H4 (cell line): ENCODE measurements around the gene RASGRF2. TPM values are rescaled to one million over a fixed set of nuclear protein-coding genes. Genes with fewer than 3 reads are reported as not detected.

Experiments
- DNase-seq: peaks from one replicate; pipeline ENCODE4 v3.0.0-alpha.2; 2015; ENCODE audit warnings: low spot score
- total RNA-seq: library from RNA; depleted of rRNA; stranded (reverse); fragments of >200 nt; shearing (Covaris generic); gene quantifications from 2 replicates; pipeline ENCODE4 v1.2.3, GENCODE V29; 2014

The RASGRF2 gene
- total RNA-seq, 1 experiment from 2014 or later = 7.4 TPM

DNA sequence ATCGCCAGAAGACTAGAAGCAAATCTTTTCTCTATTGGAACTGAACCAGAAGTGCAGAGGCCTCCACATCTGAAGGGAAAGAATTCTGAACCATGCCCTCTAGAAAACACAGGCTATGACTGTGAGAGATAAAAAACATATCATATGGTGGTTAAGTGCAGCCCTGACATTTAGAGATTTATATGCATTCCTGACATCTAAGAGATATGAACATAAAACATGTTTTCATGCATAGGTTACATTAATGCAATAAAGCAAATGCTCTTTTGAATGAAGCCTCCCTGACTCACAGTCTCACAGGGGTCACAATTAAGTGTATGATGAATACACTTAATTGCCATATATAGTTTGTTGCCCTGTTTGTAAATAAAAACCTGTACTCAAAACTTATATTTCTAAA, 244.0 kb downstream of the RASGRF2 start:
- no peak for DNase-seq

DNA sequence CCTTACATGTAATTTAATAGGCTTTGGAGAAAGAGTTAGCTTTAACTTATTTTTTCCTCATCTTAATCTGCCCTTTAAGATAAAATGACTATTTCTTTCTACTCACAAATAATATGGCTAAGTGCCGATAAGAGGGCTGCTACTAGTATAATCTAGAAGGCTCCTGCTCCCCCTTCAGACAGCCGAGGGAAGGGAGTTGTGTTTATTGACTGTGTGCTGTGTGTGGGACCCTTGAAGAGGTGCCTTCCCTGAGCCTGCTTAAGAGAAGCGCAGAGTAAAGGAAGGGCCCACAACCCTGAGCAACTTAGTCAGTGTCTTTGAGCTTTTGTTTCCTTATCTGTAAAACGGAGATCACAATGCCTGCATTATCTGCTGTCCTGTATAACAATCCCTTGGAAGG, 244.9 kb downstream of the RASGRF2 start:
- DNase-seq = no peak

DNA sequence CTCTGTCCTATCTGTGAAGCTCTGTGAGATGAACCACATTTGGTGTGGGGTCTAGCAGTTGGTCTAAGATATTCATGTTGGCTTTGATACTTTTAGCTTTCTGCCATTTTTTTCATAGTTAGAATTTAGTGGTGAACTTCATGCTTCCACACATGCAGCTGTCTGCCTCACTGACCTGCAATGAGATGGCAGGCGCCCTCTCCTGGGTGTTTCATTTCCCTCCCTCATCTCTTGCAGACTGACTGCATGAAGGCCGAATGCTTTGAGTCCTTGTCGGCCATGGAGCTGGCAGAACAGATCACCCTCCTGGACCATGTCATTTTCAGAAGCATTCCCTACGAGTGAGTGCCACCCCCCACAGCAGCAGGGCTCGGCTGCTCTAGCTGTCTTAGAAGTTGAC, 246.8 kb downstream of the RASGRF2 start:
- no peak for DNase-seq

DNA sequence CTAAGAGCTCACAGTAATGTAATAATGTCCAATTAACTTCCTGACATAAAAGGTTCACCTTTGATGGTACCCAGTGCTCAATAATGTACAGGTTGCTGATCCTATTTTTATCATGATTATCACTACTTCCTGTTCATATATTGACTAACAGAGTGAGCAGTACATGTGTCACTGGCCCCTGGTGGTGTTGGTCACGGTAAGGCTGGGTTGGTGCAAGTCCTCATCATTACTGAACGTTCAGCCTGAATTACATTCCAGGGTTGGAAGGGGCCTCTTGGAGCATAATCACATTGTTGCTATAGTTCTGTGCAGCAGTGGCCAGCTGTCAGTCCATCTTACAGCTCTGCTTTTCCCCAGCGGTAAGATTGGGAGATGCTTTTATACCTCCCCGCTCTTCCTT, 248.7 kb downstream of the RASGRF2 start:
- no peak for DNase-seq

DNA sequence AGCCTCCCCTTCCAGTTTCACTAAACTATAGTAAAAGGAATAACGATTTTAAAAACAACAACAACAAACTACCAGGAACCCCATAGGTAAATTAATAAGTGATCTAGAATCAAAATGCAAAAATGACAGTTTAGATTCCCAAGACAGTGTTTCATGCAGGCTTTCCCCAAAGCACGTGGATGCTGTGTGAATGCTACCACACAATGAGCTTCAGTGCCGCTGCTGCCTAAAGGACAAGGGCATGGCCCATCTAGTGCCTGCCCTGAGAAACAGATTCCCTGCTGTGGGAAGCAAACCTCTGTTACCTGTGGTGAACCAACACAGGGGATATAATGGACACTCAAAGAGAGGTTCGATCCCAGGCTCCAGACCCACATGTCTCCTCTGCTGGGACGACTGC, 249.2 kb downstream of the RASGRF2 start:
- no peak for DNase-seq

DNA sequence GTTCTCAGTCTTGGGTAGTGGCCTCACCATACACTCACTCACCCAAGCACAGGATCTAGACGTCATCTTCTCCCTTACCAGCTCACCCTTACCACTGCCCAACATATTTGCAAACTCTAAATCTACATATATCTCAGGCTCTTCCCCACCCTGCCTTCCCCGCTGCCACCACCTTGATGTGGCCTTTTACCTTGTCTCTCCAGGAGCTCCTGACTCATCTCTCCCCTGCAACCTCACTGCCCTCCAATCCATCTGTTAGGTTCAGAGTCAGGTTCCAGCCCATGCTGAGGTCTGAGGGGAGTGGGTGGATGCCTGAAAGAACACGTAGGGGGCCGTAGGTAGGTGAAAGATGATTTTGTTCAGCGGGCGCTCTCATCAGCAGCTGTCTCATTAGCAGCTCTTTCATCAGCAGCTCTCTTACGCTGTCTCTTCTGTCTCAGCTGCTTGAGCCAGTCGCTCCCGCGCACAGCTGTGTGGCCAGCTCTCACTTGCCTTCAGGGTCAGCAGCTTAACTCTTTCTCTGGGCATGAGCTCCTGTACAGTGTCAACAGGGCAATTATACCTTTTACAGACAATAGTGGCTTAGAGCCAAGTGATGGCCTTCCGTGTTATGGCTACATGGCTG, 249.8 kb downstream of the RASGRF2 start:
- no peak for DNase-seq

DNA sequence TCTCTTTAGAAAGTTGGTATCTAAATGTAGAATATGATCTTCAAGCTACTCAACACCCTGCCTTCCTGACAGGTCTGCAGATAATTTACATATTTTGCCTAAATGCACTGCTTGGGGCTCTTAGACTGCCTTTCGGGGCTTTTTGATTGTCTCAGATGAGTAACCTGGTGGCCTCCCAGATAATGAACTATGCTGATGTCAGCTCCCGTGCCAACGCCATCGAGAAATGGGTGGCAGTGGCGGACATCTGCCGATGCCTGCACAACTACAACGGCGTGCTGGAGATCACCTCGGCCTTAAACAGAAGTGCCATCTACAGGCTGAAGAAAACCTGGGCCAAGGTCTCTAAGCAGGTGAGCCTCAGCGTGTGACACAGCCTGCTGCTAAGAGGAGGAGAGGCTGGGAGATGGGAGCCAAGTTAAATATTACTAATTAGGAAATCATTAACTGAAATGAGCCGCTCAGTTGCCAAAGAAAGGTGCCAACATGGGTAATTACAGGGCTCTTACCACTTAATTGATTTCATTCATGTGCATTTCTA, 252.1 kb downstream of the RASGRF2 start:
- no peak for DNase-seq

DNA sequence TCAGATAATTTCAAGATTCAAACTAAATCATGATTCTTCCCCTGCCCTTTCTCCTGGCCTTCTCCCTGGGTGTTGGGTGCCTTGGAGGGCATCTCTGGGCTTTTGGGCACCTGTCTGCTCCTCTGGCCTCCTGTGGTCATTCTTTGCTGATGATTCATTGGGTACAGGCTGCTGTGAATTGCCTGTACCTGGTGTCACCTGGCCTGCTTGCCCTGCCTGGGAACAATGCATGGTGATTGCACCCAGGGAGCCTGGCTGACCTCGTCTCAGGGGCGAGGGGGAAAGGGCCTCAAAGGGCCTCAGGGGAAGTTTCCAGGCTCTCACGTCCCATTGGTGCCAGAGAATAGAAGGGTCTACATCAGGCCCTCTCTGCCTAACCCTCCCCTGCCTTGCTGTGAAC, 252.9 kb downstream of the RASGRF2 start:
- DNase-seq = no peak

DNA sequence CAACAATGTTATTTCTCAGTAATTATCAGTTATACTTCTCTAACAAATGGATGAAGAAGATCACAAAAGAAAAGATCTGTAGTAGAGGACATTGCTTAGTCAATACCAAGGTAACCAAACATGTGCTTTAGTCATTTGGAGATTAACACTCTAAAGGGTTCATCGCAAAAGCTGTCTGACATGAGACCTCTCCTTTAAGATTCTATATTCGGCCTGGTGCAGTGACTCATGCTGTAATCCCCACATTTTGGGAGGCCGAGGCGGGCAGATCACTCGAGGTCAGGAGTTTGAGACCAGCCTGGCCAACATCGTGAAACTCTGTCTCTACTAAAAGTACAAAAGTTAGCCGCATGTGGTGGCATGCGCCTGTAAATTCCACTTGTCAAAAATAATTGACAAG, 254.7 kb downstream of the RASGRF2 start:
- DNase-seq = no peak

DNA sequence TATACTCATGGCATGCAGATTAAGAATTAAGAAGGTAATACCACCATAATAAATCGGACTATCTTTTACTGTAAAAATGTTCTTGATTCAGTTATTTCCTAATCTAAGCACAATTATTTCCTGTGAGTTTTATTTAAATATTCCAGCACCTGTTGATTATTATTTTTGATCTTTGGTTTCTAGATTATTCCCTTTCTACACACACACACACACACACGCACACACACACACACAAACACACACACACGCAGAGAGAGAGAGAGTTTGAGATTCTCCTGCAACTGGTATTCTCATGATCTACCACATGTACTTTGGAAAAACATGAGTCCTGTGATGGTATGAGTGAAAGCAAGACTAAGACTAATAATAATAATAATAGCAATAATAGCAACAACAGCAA, 256.0 kb downstream of the RASGRF2 start:
- DNase-seq = no peak

DNA sequence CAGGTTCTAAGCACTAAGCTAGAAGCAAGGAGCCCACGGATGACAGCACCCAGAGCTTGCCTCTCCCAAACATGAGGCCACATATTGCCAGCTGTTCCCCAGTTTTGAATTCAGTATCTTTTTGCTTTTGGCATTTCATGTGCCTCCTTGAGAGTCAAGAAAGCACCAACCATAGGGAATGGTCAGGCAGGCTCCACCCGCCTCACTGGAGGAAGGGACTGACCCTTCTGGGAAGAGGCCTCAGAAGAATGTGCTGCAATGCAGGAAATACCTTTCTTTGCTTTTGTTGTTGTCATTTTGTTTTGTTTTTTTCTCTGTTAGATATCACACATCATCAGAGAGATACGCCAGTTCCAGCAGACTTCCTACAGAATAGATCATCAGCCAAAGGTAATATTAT, 259.2 kb downstream of the RASGRF2 start:
- DNase-seq = no peak

DNA sequence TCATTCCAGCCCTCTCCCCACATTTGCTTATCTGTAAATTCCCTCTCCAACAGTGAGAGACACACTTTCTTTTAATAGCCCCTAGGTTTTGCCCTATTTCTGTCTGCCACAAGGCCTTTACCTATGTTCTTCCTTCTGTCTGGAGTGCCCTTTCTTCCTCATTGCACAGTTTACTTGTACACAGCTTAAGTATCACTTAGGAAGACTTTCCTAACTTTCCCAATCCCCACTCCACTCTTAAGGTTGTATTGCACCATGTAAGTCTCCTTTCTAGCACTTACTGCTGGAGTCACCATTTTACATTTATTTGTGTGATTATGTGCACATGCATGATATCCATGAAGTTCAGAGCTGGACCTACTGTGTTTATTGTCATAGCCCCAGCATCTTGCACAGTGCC, 262.1 kb downstream of the RASGRF2 start:
- no peak for DNase-seq

DNA sequence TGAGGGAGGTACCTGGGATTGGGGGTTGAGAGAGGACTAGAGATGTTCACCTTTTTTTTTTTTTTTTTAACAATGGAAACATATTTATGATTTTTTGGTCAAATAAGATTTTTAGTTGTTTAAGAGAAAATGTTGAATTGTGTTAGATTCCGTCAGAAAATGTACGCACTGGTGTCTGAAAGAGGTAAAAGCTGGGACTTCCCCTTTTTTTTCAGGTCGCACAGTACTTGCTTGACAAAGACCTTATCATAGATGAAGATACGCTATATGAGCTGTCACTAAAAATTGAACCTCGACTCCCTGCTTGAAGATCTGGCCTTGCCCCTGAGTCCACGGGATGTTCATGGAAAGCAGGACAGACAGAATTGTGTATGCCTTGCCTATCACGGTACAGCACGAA, 265.3 kb downstream of the RASGRF2 start:
- no peak for DNase-seq

DNA sequence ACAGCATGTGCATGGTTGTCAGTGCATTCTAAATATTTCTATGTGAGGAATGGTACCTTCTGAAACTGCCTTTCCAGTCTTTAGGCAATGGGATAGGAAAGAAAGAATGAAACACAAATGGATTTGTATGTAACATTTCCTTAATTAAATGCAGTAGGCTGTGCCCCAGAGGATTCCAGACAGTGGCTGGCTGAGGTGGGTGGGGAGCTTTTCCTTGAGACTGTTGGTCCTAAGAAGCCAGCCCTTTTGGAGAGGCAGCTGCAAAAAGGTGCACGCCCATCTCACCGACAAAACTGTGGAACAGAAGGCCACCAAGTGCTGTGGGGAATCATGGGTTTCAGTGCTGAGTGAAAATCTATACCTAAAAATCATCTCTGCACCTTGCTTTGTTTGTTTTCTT, 266.1 kb downstream of the RASGRF2 start:
- no peak for DNase-seq

DNA sequence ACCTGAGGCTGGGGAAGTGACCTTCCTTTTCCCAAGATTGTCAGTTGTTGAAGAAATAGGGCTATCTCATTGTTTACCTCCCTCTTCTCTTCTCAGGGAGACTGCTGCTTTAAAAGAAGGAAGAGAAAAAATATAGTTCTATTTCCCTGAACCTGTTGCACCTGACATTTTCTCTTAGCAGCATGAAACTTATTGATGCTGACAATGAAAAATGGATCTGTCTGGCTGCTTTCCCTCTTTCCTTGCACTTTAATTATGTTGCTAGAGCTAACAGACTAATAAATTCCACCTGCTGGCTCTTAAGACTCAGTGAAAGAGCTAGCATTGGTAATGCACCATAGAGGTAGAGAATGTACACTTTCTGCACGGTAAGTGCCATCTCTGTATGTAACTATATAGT, 266.8 kb downstream of the RASGRF2 start:
- no peak for DNase-seq

DNA sequence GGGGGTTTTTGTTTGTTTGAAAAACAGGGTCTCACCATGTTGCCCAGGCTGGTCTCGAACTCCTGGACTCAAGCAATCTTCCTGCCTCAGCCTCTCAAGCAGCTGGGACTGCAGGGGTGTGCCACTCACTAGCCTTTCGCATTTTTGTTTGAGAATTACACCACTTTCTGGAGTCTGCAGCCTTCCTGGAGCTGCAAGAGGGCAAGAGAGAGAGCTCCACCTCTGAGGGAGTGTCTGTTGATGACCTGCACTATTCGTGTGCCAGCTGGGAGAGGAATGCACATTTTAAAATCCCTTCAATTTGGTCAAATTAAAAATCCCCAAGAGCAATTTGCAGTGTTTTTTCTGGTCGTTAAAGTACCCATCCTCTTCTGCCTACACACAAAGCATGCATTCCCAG, 267.9 kb downstream of the RASGRF2 start:
- DNase-seq = no peak

DNA sequence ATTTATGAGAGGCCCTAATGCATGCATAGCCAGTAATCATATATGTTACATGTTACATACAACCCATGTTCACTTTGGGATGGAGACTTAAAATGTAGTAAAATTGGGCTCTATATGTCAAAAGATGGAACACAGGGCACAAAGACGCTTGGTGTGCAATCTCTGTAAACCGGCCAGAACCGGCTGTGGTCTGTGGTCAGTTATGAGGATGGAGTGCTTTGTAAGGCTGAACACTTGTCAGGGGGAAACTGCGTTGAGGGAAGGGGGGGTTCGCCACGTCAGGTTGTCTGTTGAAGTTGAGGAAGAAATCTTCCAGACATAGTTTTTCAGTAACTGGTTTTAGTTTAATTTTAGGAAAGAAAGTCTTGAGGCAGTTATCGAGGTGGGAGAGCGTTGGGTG, 270.3 kb downstream of the RASGRF2 start:
- DNase-seq = no peak

DNA sequence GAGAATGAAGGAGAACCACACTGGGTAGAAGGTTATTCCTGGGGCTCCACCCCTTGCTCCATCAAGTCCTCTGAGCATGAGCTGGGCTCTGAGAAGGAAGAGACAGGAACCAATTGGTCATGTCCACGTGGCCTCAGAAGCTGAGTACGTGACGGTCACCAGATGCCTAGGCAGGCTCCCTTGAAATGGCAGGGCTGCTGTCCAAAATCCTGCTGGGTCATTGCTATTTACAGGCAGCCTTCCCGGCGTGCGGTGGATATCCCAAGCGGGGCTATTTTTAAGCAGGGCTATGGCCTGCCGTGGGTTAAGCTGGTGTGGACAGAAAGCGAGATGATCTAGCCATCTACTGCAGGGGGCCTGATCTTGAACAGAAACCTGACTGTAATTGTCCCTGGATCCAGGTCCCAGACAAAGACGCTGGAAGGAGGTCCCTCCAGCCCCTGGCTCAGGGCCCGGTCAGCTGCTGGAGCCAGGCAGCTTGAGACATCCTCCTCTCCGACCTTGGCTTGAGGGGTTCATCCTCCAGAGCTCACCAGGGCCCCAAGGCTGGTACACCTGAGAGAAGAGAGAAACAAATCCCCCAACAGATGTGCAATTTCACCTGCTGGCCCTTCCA, 272.4 kb downstream of the RASGRF2 start:
- DNase-seq = no peak

DNA sequence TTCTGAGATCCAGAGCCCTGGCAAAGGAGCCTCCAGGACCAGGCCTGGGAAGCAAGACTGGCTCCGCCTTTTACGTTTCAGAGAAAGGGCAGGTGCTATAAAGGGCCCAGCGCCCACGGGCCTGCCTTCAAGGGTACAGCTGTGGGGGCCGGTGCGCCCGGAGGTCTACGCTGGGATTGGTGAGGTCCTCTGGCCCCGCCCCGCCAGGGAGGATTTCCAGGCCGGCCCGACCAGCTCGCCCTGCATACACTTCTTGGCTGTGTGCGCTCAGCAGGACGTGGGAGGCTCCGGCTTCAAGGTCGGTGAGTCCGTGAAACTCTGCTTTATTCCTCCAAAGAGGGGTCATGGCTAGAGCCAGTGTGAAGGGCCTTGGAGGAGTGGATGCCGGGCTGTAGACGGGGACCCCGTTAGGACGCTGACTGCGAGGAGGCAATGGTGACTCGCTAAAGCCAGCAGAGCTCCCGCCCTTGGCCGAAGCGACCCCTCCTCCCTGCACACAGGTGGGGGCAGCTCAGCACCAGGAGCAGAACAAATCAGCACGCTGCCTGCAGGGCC, 273.0 kb downstream of the RASGRF2 start, which contains the start of gene CKMT2:
Gene CKMT2, plus strand, starts transcription at position 243 of the 555 bp plus-strand sequence. CDS start 17,811 bp downstream, outside the sequence.
- no peak for DNase-seq

DNA sequence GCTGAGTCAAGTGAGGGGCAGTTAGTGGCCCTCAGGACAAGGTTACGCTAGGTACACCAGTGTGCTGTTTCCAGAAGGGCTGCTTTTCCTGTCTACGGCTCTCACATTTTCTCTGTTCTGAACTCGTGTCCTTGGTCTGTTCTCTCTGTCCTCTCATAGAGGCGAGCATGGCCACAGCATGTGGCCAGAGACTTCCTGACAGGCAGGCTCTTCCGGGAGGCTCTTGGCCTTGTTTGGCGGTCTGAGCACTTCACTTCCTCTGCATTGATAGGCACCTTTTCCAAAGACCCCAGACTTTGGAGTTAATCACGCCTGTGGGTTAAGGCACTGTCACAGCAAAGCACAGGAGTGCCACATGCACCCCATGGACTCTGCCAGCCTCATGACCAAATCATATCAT, 274.1 kb downstream of the RASGRF2 start:
- DNase-seq = no peak

DNA sequence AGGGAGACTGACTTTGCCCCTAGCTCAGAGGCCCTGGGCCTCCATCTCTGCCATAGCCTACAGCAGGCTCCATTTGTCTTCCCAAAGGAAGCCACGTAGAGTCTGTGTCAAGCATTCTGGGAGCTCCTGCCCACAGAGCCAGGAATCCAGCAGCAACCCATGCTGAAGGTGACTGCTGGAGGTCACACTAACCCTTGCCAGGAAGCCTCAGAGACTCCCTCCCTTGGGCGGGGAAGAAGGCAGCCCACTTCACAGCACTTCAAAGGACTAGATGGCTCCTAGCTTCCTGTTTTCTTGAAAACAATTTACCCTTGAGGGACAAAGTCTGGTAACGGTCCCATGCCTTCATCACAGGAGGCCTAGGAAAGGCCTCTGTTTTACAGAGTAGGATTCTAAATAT, 274.6 kb downstream of the RASGRF2 start:
- no peak for DNase-seq

DNA sequence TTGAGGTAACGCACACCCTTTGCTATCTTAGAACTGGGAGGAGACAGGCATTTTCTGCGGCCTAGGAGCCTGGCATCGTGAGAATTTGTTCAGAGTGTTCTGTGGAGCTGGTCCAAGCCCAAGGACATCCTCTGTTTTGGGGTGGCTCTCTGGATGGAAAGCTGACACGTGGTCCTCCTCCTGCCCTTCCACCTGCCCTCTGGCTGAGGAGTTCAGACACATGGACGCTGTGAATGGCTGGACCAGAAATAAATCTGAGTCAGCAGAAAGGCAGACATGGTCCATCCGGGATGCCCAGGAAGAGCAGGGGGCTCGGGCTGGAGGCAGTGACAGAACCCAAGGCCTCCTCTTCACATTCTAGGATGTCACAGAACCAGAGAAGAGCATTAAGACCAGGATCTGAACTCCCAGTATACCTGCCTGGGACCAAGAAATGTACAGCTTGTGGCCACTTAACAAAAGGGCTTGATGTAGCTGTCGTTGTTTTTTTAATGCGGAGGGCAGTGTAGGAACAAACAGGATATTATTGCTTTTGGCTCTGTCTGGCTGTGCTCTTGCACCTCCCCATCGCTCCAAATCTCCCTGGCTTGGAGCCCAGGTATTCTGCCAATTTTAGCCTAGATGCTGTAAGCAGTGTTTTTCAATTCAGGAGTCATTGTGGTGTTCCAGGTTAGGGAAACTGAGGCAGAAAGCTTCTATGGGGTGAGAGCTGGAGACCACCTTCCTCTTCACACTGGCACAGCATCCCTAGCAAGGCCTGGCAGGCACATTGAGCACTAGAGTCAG, 275.3 kb downstream of the RASGRF2 start:
- no peak for DNase-seq

DNA sequence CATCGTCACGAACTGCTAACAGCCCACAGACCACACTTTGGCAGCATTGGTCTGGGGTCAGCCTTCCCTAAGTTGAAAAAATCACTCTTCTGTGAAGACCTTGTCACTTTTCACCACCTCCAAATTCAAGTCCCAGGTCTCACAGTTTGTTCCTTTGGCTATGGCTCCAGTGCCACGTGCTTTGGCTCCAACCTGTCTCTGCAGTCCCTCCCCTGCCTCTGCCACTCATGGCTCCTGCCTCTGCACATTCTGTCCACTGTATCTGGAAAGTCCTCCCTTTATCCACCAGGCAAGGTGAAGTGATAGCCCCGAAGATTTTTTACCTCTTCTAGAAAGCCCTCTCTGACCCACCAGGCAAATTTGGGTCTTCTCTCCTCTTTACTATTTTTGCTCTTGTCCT, 278.3 kb downstream of the RASGRF2 start:
- no peak for DNase-seq
